Measurements from ENCODE around the gene ZNRD2. TPM values are rescaled to one million over a fixed set of nuclear protein-coding genes. Genes with fewer than 3 reads are reported as not detected.
A peak's percentile ranks its signal among the peaks of the same experiment; 100 is the strongest.

Gene ZNRD2
- total RNA-seq, 1 experiment from 2014 or later = 70.9 TPM

DNA sequence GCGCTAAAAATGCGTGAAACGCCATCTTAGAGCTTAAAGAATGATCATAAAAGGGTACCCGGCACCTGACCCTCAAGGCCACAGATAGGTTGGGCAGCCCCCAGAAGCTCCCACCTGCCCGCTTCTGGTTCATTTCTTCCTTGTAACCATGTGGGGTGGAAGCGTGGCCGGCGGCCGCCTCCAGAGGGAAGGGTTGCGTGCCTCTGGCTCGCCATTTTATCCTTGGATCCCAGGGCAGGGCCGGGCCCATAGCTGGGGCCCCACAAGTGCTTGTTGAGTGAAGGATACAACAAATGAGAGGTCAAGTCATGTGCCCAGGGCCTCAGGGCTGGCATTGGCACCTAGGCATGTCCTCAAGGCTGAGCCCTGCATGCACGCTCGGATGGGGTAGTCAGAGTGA is 51.2 kb downstream of the ZNRD2 start:
- H3K9me3 Mint-ChIP-seq = no peaks in the 10 kb centered on the region
- DNase-seq (ENCODE audit: low spot score) (no peak), ATAC-seq (no peak)
- H3K27me3 Mint-ChIP-seq (ENCODE audit: low read depth) = no peaks in the 10 kb centered on the region
- ChIA-PET POLR2A (no interaction called here), CTCF (no interaction called here)
- no peak overlapping the region for H3K4me3 Mint-ChIP-seq
- H3K27ac Mint-ChIP-seq = peak overlapping the region; percentile 87; the same call in 1 of the 2 replicates
- peaks cover 25% of the 10 kb centered on the region for H3K36me3 Mint-ChIP-seq
- peaks cover 5% of the 10 kb centered on the region for H3K4me1 Mint-ChIP-seq
- TF ChIP-seq ZNF219 (CRISPR knock-in tag; IDR thresholded peaks at IDR 0.05; ENCODE audit: borderline replicate concordance) (no peak), MYBL2 (CRISPR knock-in tag; IDR thresholded peaks at IDR 0.05) (no peak), CBFB (CRISPR knock-in tag; IDR thresholded peaks at IDR 0.05; ENCODE audit: low read depth) (no peak), ZNF416 (CRISPR knock-in tag; IDR thresholded peaks at IDR 0.05) (no peak), ZNF232 (CRISPR knock-in tag; IDR thresholded peaks at IDR 0.05) (no peak), GRHL2 (CRISPR knock-in tag; IDR thresholded peaks at IDR 0.05; ENCODE audit: insufficient replicate concordance, severe bottlenecking) (no peak), NFATC4 (CRISPR knock-in tag; IDR thresholded peaks at IDR 0.05) (no peak), IRF2 (CRISPR knock-in tag; IDR thresholded peaks at IDR 0.05; ENCODE audit: borderline replicate concordance, low read depth) (no peak), EMX1 (CRISPR knock-in tag; IDR thresholded peaks at IDR 0.05) (no peak), NR1H2 (CRISPR knock-in tag; IDR thresholded peaks at IDR 0.05) (no peak)
- TF ChIP-seq, protein P1, sequence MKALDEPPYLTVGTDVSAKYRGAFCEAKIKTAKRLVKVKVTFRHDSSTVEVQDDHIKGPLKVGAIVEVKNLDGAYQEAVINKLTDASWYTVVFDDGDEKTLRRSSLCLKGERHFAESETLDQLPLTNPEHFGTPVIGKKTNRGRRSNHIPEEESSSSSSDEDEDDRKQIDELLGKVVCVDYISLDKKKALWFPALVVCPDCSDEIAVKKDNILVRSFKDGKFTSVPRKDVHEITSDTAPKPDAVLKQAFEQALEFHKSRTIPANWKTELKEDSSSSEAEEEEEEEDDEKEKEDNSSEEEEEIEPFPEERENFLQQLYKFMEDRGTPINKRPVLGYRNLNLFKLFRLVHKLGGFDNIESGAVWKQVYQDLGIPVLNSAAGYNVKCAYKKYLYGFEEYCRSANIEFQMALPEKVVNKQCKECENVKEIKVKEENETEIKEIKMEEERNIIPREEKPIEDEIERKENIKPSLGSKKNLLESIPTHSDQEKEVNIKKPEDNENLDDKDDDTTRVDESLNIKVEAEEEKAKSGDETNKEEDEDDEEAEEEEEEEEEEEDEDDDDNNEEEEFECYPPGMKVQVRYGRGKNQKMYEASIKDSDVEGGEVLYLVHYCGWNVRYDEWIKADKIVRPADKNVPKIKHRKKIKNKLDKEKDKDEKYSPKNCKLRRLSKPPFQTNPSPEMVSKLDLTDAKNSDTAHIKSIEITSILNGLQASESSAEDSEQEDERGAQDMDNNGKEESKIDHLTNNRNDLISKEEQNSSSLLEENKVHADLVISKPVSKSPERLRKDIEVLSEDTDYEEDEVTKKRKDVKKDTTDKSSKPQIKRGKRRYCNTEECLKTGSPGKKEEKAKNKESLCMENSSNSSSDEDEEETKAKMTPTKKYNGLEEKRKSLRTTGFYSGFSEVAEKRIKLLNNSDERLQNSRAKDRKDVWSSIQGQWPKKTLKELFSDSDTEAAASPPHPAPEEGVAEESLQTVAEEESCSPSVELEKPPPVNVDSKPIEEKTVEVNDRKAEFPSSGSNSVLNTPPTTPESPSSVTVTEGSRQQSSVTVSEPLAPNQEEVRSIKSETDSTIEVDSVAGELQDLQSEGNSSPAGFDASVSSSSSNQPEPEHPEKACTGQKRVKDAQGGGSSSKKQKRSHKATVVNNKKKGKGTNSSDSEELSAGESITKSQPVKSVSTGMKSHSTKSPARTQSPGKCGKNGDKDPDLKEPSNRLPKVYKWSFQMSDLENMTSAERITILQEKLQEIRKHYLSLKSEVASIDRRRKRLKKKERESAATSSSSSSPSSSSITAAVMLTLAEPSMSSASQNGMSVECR (CRISPR knock-in tag; IDR thresholded peaks at IDR 0.05; ENCODE audit: borderline replicate concordance) = no peak
- TF ChIP-seq, protein P2, sequence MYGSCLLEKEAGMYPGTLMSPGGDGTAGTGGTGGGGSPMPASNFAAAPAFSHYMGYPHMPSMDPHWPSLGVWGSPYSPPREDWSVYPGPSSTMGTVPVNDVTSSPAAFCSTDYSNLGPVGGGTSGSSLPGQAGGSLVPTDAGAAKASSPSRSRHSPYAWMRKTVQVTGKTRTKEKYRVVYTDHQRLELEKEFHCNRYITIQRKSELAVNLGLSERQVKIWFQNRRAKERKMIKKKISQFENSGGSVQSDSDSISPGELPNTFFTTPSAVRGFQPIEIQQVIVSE (CRISPR knock-in tag; IDR thresholded peaks at IDR 0.05; ENCODE audit: borderline replicate concordance) = no peak
- TF ChIP-seq, protein P3, sequence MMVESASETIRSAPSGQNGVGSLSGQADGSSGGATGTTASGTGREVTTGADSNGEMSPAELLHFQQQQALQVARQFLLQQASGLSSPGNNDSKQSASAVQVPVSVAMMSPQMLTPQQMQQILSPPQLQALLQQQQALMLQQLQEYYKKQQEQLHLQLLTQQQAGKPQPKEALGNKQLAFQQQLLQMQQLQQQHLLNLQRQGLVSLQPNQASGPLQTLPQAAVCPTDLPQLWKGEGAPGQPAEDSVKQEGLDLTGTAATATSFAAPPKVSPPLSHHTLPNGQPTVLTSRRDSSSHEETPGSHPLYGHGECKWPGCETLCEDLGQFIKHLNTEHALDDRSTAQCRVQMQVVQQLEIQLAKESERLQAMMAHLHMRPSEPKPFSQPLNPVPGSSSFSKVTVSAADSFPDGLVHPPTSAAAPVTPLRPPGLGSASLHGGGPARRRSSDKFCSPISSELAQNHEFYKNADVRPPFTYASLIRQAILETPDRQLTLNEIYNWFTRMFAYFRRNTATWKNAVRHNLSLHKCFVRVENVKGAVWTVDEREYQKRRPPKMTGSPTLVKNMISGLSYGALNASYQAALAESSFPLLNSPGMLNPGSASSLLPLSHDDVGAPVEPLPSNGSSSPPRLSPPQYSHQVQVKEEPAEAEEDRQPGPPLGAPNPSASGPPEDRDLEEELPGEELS (CRISPR knock-in tag; IDR thresholded peaks at IDR 0.05) = no peak
- TF ChIP-seq, protein P4, sequence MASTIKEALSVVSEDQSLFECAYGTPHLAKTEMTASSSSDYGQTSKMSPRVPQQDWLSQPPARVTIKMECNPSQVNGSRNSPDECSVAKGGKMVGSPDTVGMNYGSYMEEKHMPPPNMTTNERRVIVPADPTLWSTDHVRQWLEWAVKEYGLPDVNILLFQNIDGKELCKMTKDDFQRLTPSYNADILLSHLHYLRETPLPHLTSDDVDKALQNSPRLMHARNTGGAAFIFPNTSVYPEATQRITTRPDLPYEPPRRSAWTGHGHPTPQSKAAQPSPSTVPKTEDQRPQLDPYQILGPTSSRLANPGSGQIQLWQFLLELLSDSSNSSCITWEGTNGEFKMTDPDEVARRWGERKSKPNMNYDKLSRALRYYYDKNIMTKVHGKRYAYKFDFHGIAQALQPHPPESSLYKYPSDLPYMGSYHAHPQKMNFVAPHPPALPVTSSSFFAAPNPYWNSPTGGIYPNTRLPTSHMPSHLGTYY (CRISPR knock-in tag; IDR thresholded peaks at IDR 0.05) = no peak
- TF ChIP-seq, protein P5, sequence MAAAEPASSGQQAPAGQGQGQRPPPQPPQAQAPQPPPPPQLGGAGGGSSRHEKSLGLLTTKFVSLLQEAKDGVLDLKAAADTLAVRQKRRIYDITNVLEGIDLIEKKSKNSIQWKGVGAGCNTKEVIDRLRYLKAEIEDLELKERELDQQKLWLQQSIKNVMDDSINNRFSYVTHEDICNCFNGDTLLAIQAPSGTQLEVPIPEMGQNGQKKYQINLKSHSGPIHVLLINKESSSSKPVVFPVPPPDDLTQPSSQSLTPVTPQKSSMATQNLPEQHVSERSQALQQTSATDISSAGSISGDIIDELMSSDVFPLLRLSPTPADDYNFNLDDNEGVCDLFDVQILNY (CRISPR knock-in tag; IDR thresholded peaks at IDR 0.05) = no peak
- TF ChIP-seq, protein P6, sequence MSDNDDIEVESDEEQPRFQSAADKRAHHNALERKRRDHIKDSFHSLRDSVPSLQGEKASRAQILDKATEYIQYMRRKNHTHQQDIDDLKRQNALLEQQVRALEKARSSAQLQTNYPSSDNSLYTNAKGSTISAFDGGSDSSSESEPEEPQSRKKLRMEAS (CRISPR knock-in tag; IDR thresholded peaks at IDR 0.05) = no peak
- TF ChIP-seq, protein P7, sequence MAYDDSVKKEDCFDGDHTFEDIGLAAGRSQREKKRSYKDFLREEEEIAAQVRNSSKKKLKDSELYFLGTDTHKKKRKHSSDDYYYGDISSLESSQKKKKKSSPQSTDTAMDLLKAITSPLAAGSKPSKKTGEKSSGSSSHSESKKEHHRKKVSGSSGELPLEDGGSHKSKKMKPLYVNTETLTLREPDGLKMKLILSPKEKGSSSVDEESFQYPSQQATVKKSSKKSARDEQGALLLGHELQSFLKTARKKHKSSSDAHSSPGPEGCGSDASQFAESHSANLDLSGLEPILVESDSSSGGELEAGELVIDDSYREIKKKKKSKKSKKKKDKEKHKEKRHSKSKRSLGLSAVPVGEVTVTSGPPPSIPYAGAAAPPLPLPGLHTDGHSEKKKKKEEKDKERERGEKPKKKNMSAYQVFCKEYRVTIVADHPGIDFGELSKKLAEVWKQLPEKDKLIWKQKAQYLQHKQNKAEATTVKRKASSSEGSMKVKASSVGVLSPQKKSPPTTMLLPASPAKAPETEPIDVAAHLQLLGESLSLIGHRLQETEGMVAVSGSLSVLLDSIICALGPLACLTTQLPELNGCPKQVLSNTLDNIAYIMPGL (CRISPR knock-in tag; IDR thresholded peaks at IDR 0.05) = no peak
- TF ChIP-seq, protein P8, sequence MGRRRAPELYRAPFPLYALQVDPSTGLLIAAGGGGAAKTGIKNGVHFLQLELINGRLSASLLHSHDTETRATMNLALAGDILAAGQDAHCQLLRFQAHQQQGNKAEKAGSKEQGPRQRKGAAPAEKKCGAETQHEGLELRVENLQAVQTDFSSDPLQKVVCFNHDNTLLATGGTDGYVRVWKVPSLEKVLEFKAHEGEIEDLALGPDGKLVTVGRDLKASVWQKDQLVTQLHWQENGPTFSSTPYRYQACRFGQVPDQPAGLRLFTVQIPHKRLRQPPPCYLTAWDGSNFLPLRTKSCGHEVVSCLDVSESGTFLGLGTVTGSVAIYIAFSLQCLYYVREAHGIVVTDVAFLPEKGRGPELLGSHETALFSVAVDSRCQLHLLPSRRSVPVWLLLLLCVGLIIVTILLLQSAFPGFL (CRISPR knock-in tag; IDR thresholded peaks at IDR 0.05; ENCODE audit: borderline replicate concordance) = no peak
